Activated T-cell treated with anti-CD3 and anti-CD28 coated beads for 48 hours (primary cell): ENCODE measurements around the gene CDX1.

ENCODE experiments used
- DNase-seq: peaks from one replicate; pipeline ENCODE4 v3.0.0-alpha.2; 2020; ENCODE audit warnings: low read depth

Gene CDX1

DNA sequence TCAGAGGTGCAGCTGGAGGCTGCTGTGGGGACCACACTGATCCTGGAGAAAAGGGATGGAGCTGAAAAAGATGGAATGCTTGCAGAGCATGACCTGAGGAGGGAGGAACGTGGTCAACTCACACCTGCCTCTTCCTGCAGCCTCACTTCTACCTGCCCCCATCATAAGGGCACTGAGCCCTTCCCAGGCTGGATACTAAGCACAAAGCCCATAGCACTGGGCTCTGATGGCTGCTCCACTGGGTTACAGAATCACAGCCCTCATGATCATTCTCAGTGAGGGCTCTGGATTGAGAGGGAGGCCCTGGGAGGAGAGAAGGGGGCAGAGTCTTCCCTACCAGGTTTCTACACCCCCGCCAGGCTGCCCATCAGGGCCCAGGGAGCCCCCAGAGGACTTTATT, 17.4 kb downstream of the CDX1 start:
- DNase-seq = no peak

DNA sequence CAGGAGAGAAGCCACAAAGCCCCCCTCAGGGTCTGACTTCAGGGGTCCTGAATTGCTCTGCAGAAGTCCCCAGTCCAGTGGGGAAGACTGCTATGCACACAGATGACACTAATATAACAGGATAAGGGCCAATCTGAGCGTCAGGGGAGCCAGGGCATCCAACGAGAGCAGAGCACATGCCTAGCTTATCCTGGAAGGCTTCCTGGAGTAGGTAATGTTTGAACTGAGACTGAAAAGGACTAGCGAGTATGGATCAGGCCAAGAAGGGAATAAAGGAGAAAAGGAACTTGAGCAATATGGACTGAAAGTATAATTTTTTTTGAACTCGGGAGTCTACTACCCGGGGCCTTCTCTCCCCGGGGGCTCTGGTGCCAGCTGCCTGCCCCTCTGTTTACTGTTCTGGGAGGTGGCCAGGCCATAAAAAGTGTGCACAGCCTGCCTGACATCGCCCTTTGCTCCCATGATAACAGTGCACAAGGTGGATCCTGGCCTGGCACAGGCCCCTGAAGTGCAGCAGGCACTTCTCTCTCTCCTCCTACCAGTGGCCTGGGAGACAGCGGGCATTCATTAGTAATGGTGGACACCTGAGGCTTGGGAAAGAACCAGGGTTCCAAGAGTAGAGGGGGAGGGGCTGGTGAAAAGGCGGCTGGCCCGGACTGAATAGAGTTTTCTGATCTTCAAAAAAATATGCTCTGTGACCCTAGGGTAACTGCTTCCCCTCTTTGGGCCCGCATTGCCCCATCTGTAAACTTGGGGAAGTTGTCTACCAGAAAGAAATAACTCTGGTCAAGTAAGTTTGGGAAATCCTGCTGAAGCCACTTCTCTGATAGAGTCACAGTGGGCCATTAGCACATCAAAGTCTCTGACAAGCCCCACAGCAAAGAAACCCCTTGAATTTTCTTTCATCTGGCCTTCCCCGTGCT, 18.7 kb downstream of the CDX1 start:
- DNase-seq = no peak

DNA sequence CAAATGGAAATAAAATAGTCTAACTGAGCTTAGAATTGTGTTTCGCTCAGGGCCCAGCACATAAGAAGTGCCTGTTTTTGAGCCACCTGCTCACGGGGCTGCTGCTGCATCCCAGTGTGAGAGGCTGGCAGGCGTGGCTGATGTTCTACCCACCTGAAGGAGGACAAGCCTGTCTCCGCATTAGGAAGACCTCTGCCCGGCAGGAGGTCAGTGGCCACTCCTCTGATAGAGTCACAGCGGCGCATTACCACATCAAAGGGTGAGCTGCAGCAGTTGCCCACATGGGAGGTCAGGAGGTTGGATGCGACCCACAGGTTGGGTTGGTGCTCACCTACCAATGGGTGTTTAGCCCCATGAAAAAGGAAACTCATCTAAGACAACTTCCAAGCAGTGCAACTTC, 19.6 kb downstream of the CDX1 start:
- DNase-seq = no peak

DNA sequence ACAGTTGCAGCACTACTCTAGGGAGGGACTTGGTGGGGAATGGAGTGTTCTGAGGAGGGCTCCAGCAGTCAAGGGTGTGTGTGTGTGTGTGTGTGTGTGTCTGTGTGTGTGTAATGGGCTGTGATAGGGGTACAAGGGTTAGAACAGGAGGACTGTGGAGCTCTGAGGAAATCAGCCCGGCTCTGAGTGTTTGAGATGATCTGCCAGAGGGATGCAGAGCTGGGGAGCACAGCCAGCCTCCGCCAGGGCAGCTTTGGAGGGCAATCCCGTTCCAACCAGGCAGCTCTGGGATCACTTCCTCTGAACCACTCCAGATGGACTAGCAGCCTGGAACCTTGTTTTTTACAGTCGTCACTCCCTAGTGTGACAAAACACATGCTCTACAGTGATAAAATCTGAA, 20.3 kb downstream of the CDX1 start:
- no peak for DNase-seq

DNA sequence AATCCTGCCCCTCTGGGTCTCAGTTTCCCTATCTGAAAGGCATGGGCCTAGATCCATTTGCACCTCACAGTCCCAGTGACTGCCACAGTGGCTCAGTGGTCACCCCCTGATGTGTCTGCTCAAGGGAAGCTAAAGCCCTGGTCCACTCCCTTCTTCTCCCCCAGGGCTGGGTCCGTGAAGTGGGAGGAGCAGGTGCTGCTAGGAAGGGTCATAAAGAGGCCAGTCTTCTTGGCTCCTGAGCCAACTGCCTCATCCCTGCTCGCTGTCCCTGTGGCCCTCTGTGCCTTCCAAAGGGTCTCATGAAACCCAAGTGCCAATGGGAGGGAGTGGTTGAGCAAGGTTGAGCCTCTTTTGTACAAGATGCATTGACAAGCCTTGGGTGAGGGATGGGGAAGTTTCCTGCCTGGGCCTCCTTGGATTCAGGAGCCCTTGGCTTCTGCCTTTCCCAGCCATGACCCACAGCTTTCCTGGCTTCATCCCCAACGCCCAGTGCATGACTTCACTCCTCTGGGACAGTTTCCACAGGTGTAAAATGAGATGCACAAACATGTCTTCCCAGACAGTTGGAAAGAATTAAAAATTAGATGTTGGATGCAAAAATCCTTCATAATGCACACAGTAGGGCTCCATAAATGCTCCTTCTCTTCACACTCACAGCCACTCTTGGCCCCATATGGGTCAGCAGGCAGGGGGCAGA, 21.7 kb downstream of the CDX1 start:
- no peak for DNase-seq

DNA sequence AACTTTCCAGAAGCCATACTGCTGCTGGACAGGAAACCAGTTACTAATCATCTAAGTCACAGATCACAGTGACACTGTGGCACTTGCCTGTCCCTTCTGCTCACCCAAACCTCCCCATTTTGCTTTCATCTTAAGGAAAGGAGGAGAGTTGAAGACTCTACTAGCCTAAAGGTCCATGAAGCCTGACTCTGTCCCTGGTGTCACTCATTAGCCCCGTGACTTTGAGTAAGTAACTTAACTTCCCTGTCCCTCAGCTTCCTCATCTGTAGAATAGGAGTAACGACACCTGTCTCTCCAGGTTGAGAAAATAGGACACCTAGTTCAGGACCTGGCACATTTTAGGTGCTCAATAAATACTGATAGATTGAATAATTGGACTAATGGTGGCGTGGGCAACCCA, 22.7 kb downstream of the CDX1 start:
- DNase-seq = no peak

DNA sequence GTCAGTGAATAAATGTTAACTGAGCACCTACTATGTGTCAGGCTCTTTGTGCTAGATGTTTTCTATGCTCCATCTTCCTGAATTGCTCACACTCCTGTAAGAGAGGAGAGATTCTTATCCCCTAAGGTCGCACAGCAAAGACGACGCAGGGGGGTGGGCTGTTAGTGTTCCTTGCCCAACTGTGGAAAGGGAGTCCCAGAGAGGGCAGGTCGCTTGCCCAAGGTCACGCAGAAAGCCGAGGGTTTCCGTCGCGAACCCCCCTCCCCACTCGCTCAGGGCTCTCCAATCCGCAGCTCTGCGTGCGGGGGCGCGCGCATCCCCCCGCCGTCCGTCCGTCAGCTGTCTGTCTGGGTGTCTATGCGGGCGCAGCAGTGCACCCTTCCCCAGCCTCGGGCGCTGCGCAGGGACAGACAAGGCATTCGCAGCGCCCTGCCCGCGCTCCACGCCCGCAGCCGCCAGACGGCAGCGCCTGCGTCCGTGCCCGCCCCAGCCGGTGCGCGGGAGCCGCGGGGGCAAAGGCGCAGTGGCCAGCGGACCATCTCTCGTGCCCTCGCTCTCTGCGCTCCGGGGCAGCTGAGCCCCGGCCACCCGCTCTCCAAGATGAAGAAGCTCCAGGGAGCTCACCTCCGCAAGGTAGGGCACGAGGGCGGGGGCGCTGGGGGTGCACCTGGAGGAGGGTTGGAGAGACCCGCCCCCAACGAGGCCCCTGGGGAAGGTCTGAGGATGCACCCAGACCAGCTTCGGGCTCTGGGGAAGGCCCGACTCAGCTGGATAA, 23.3 kb downstream of the CDX1 start, which contains the start of gene SLC6A7:
SLC6A7 (plus strand) TSS at position 335 of the 775 bp plus-strand sequence; CDS start at position 601, 266 bp downstream.
- DNase-seq = no peak

DNA sequence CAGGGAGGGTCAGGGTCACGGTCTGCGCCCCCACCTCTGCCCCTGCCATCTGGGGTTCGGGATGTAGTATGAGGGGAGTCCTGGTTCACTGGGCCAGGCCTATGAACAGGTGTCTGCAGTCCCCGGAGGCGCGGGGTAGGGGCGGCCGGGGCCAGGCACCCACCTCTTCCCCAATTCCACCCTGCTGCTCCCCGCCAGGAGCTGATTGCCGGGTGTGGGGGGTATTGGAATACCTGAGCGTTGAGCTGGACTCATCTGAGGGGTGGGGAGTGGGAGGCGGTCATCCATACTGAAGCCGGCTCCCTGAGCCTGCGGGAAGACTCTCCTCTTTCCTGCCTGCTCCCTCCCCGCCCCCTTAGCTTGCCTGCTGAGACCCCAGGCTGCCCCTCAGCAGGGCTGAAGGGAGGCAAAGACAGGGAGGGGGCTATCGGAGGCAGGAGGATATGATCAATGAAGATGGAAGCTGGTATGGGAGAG, 24.0 kb downstream of the CDX1 start:
- DNase-seq = no peak

DNA sequence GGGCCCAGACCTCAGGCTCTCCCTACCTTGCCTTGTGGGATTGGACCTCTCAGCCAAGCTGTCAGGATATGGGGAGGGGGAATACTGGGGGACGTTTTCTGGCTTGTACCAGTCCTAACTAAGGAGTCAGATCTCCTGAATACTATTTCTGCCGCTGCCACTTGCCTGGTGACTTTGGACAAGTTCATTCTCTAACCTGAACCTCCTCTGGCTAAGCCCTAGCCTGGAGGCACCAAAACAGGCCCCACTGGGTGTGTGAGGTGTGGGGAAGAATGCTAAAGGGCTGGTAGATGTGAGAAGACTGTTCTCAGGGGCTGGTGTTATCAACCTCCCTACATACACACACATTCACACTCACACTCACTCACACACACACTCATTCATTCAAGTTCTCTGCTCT, 24.4 kb downstream of the CDX1 start:
- no peak for DNase-seq

DNA sequence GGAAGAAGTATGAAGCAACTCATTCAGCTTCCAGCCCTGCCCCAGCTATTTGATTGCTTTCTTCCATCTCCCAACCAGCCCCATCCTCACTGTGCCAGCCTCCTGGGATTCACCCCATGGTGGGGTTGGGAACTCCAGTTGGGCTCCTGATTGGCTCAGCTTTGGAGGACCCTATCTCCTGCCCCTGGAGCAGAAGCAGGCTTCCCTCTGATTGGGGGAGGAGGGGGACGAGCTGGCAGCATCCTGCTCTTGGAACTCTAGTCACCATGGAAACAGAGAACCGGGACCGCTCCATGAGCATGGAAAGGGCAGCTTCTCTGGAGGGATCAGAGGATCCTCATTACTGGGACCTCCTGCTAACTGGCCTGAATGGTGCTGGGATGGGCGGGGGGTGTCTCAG, 25.9 kb downstream of the CDX1 start:
- DNase-seq = no peak

DNA sequence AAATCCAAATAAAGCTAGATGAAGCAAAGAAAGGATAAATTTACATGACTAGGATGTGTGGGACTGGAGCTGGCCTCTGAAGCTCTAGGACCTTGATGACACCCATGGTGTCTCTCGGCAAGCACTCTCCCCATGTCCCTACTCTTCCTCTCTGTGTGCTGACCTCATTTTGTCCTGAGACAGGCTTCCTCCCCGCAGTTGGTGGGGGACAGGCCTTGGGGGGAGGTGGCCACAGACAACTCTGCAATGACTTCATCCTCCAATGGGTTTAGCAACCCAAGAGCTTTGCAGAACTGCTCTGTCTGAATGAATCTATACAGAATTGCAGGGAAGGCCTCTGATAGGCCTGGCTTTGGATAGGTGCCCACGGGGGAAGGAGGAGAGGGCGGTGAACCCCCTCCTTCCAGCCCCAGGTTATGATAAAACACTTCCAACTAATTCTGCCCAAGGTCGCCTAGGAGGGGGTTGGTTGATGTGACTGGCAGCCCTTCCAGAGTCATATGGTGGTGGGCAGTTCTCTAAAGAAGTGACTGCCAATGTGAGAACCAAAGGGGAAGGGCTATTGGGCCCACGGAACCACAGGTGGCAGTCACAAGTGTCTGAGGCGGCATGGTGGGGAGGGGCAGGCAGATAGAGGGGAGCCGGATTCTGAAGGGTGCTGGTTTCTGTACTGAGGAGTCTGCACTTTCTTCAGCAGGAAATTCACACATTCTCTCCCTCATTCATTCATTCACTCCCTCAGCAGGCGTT, 29.3 kb downstream of the CDX1 start:
- DNase-seq = no peak

DNA sequence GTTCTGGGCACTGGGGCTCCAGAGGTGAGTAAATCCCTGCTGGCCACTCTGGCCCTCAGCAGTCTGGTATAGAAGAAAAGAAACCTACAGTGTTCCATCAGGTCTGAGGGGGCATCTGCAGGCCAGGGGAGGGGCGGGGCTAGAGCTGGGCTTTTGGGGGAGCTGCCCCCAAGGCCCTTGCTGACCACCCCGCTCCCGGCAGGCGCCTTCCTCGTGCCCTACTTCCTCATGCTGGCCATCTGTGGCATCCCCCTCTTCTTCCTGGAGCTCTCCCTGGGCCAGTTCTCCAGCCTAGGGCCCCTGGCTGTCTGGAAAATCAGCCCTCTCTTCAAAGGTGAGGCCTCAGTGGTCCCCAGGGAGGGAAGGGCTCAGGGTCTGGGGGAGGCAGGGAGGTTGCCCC, 29.9 kb downstream of the CDX1 start:
- DNase-seq = no peak

DNA sequence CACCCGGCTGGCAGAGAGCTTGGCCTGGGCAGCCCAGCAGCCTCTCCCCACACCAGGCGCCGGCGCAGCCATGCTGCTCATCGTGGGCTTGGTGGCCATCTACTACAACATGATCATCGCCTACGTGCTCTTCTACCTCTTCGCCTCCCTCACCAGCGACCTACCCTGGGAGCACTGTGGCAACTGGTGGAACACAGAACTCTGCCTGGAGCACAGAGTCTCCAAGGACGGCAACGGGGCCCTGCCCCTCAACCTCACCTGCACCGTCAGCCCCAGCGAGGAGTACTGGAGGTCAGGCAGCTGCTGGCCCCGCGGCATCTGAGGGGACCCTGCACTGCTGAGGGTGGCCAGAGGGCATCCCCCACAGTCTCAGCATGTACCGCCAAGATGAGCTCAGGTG, 30.4 kb downstream of the CDX1 start:
- DNase-seq = no peak

DNA sequence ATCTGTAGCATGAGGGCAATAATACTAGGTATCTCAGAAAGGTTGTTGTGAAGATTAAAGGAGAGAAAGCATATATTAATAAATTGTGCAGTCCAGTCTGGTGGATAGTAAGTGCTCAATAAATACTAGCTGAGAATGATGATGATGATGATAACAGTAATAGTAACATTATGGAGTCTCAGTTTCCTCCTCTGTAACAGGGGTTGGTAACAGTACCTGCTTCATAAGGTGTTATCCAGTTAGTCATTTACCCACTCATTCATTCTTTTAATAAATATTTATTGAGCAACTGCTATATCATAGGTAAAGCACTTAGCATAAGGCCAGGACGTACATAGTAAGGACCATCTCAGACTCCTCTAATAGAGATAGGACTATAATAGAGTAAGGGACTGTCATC, 30.9 kb downstream of the CDX1 start:
- DNase-seq = no peak

DNA sequence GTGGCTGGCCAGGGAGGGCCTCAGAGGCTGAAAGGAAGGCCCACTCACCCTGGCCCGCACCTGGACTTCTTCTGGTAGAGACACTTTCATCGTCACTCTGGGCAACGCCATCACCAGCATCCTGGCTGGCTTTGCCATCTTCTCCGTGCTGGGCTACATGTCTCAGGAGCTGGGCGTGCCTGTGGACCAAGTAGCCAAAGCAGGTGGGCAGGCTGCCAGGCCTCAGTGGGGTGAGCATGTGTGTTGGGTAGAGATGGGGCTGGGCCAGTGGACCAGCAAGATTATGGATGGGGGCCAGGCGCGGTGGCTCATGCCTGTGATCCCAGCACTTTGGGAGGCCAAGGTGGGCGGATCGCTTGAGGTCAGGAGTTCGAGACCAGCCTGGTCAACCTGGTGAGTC, 35.9 kb downstream of the CDX1 start:
- no peak for DNase-seq

DNA sequence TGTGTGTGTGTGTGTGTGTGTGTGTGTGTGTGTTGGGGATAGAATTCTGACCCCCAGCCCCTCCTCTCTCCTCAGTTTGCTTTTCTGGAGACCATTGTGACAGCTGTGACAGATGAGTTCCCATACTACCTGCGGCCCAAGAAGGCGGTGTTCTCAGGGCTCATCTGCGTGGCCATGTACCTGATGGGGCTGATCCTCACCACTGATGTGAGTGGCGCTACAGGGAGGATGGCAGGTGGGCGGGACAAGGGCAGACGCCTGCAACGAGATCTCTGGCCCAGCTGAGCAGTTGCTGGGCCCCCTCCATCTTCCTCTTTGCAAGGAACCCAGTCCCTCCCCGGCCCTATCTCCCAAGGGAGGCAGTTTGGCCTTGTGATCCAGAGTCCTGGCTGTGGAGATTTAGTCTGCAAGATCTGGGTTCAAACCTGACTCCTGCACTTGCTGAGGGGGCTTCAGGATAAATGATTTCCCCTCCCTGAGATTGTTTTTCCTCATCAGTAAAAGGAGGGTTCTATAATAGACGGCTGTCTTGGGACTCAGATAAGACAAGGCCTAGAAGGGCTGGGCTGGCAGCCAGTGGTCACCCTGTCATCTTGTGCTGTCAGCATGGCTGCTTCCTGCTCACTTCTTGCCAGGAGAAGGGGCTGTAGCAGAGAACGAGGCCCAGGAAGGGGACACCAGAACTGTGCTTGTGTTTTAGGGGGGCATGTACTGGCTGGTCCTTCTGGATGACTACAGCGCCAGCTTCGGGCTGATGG, 37.4 kb downstream of the CDX1 start:
- DNase-seq = no peak

DNA sequence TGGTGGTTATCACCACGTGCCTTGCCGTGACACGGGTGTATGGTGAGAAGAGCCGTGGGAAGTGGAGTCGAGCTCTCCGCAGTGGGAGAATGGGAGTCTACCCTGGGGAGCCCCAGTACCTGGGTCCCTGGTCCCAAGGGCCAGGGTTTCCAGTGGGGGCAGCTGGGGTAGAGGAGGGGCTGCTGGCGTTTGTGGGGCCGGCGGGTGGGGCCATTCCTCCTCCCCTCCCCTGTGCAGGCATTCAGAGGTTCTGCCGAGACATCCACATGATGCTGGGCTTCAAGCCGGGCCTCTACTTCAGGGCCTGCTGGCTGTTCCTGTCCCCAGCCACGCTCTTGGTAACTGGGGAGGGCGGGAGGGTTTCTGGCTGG, 38.0 kb downstream of the CDX1 start:
- DNase-seq = no peak

DNA sequence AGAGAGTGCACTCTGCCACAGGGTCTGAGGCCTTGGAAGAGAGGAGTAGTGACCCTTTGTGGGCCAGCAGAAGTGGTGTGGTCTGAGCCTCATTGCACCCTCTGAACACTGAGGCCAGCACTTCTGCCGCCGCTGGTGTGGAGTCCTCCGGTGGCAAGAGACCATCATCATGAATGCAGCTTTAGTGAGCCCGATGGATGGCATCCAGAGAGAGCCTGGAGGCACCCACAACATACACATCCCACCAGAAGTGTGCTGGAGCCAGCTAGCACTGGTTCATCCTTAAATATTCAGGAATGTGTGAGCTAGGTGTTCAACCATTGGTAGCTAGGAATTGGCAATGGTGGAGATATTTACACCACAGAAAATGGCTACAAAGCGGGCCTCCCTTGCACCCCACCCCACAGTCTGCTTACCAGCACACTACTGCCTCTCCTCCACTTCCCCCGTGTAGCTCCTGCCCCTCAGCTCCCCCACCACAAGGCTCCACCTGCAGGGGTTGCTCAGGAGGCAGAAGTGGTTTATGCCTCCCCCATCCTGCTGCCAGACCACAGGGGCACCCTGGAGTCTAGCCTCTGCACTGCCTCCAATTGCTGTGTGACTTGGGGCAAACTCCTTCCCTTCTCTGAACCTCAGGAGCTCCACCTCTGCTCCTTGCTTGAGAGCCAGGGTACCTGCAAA, 39.7 kb downstream of the CDX1 start:
- no peak for DNase-seq

DNA sequence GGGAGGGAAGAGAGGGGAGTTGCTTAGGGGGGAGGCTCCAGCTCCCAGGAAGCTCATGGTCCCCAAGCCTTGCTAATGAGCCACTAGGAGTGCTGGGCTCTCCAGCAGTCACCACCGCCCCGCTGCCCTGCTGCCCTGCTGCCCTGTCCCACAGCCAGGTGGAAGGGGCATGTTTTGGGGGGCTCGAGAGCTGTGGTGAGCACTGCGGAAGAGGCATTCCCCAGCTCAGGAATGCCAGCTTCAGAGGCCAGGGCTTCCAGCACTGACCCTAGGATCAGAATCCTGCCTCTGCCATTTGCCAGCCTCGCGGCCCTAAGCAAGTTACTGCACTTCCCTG, 40.2 kb downstream of the CDX1 start:
- no peak for DNase-seq
